PFSK-1 (cell line): Measurements from ENCODE around the gene RNF151.

Source experiments
- FOXP2 ChIP-seq: optimal IDR thresholded peaks from 2 replicates; pipeline ENCODE3; 2011; ENCODE audit warnings: borderline replicate concordance, control low read depth, inconsistent platforms; ENCODE audit not compliant: insufficient read depth; ENCODE audit errors: extremely low read length, extremely low read depth
- POLR2AphosphoS5 ChIP-seq: IDR thresholded peaks from 2 replicates; pipeline ENCODE4 v1.6.1; 2012; ENCODE audit warnings: low read depth, mild to moderate bottlenecking, control low read depth, low read length, moderate library complexity
- REST ChIP-seq, 2 experiments: IDR thresholded peaks; 2 replicates each; pipeline versions ENCODE4 v1.6.1 to v1.8.0; 2011 to 2012; ENCODE audit warnings: low read depth in 2 of 2, low read length in 2 of 2, control low read depth in 1 of 2, inconsistent platforms in 1 of 2, mild to moderate bottlenecking in 1 of 2, moderate library complexity in 1 of 2; ENCODE audit not compliant: insufficient read depth in 1 of 2
- SIN3A ChIP-seq: IDR thresholded peaks from 2 replicates; pipeline ENCODE4 v1.6.1; 2012; ENCODE audit warnings: mild to moderate bottlenecking, low read length, moderate library complexity, borderline replicate concordance; ENCODE audit not compliant: insufficient read depth
- TAF1 ChIP-seq: IDR thresholded peaks from 2 replicates; pipeline ENCODE4 v1.6.1; 2012; ENCODE audit warnings: low read length, control low read depth, borderline replicate concordance; ENCODE audit not compliant: insufficient read depth

The RNF151 gene

DNA sequence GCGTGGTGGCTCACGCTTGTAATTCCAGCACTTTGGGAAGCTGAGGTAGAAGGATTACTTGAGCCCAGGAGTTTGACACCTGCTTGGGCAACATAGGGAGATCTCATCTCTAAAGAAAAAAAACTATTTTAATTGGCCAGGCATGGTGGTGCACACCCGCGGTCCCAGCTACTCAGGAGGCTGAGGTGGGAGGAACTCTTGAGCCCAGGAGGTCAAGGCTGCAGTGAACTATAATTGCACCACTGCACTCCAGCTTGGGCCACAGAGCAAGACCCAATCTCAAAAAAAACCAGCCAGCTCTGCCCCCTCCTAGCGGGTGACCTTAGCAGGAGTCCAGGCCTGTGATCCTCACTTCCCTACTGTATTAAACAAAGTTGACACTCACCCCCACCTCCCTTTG lies 42.6 kb upstream of the RNF151 start:
- TF ChIP-seq POLR2AphosphoS5: no peak

DNA sequence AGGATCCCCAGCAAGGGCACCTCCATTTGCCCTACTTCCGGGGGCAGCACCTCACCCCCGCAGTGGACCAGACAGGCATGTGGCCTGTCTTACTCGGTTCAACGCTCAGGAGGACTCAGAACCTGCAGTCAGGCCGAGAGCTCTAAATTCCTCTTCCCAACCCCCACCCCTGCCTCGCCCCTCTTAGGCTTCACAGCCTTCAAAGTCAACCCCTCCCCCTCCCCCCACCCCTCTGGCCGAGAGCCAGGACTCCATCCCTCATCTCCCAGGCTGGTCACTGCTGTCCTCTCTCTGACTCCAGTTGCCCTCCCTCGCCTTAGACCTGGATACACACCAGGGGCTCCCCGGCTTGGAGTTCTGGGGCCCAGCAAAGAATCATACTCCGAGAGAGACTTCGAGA lies 40.4 kb upstream of the RNF151 start:
- no peak for TF ChIP-seq TAF1
- TF ChIP-seq POLR2AphosphoS5: no peak
- no peak for TF ChIP-seq FOXP2
- TF ChIP-seq SIN3A: no peak
- TF ChIP-seq REST (IDR thresholded peaks at IDR 0.05; ENCODE audit: insufficient read depth in 1 of 2, low read depth in 2 of 2, low read length in 2 of 2): no peak

DNA sequence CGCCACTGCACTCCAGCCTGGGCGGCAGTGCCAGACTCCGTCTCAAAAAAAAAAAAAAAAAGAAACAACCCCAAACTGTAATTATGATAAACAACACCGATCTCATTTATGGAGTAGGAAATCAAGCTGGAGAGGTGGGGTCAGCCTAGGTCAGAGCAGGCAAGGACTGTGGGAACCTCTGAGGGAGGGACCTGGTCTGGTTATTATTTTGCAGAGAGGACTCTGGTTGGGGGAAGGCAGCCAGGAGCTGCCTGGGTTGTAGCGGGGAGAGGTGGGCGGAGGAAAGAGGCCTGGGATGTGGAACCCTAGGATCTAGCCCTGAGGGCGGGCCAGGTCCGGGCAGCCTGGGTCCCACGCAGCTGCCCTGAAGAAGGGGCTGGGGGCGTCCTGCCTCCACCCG lies 37.6 kb upstream of the RNF151 start:
- TF ChIP-seq SIN3A (no peak), POLR2AphosphoS5 (no peak), TAF1 (no peak), REST (IDR thresholded peaks at IDR 0.05; ENCODE audit: insufficient read depth in 1 of 2, low read depth in 2 of 2, low read length in 2 of 2) (no peak), FOXP2 (no peak)

GRCh38 chr16:1929578-1930337 lies 36.9 kb upstream of the RNF151 start:
- TF ChIP-seq FOXP2 (peak; percentile 81), REST (IDR thresholded peaks at IDR 0.05; ENCODE audit: insufficient read depth in 1 of 2, low read depth in 2 of 2, low read length in 2 of 2) (no peak)

GRCh38 chr16:1930338-1930720 lies 36.3 kb upstream of the RNF151 start:
- TF ChIP-seq FOXP2 (no peak), SIN3A (no peak)

DNA sequence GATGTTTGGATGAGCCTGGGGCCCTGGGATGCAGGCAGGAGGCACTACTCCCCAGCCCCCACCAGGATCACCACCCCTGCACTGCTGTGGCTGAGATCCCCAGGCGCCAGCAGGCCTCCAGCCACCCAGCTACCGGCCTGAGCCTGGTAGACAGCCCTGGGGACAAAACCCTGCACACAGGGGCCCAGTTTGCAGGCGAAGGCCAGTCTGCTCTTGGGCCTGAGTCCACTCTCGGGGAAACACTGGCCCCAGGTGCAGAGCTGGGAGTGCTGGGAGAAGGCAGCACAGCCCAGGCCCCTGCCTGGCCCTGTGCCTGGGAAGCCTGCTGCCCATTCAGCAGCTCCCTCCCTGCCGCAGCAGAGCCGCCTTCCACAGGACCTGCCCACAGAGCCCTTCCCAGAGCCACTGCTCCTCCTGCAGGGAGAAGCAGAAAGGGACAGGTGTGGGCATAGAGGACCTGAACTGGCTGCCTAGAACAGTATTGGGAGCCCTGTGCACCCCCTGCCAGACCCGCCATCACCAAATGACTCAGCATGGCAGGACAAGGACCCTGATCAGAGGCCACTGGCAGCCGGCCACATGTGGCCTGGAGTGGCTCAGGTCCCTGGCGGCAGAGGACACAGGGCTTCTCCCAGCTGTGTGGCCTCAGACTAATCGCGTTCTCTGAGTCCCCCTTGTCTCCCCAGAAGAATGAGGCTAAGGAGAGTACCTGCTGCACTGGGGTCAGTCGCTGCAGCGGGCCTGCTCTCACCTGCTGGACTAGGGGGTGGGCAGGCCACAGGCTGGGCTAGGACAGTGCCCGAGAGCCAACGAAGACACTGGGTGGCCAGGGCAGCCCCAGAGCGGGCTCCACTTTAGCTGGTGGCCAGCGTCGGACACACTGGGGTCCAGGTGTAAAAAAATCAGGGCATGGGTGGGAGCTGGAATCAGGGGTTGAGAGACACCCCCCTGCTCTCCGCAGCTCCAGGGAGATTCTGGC lies 34.3 kb upstream of the RNF151 start:
- TF ChIP-seq TAF1 (no peak), SIN3A (no peak), REST (IDR thresholded peaks at IDR 0.05; ENCODE audit: insufficient read depth in 1 of 2, low read depth in 2 of 2, low read length in 2 of 2) (no peak), POLR2AphosphoS5 (no peak), FOXP2 (no peak)
